Activated CD4-positive, alpha-beta T cell treated with anti-CD3 and anti-CD28 coated beads, Interleukin-2, amount 50 U/mL, for 4 hours (primary cell): Measurements from ENCODE around the gene FCRL6.

Experiments
- DNase-seq, 2 experiments: peaks; one replicate each; pipeline ENCODE4 v3.0.0-alpha.2; 2020

Gene FCRL6

DNA sequence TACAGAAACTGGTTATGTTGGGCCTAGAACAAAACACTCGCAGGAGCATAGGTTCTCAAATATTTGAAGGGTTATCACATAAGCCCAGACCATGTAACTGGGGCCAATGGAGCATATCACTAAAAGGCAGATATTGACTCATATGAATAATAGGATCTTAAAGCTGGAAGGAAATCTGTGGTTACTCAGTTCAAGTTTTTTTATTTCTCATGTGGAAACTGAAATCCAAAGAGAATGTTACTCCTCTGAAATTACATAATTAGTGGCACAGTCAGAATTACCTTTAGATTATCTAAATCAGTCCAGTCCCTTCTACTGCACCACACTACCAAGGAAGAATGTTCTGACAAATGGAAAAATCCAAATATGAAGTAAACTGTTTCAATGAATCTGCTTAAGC lies 36.6 kb downstream of the FCRL6 start:
- no peak for DNase-seq

DNA sequence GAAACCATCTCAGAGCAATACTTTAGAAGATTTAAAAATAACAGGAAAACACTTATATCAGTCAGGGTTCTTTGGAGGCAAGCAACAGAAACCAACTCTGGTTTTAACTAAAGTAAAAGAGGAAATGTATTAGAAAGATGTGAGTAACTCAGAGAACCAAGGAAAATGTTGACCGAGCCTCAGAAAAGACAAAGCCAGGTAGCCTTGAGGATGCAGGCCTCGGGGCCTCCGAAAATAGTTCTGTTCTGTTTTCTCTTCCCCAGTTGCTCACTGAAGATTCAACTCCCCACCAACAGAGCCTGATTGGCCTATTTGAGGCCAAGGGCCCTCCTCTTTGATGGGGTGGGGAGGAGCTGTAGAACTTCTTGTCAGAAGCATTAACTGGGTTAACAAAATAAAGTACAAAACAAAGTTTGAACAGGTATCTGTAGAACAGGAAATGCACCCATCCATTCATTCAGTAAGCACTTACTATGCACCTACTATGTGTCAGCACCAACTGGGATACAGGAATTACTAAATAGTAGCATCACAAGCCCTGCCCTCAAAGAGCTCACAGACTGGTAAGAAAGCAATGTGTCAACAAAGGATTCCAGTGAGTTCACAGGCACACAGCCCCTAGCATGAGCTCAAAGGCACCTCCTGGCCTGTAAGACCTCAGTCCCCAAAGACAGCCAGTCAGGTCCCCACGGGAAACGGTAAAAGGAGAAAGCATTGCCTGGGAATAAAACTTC lies 37.1 kb downstream of the FCRL6 start:
- no peak for DNase-seq

DNA sequence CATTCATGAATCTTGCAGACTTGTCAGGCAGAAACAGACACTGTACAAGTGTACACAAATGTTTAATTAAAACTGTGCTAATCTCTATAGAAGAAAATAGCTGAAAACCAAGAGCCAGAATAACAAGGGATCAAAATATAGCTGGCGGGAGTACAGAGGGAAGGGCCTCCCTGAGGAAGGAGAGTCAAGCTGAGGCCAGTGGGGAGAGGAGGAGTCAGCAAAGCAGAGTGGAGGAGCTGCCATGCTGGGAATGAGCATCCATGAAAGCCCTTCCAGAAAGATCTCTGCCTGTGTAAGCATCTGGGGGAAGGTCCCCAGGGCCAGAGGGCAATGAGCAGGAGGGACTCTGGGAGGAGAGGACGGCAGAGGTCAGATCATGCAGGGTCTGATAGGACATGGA lies 39.6 kb downstream of the FCRL6 start:
- no peak for DNase-seq

DNA sequence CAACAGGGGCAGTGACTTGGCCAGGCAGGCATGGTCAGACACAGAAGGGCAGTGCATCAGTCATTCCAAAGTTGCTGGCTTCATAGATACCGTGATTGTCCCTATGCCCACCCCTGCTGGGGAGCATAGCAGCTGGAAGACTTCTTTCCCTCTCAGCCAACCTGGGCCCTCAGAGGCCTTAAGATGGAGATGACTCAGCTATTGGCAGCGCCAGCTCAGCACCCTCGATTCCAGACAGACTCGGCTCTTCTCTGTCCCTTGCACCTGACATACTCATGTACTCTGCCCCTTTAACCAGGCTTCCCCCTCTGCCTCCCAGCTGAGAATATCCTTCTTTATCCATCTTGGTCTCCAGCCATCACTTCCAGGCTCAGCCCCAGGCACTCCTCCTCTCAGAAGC lies 41.3 kb downstream of the FCRL6 start:
- DNase-seq: no peak

DNA sequence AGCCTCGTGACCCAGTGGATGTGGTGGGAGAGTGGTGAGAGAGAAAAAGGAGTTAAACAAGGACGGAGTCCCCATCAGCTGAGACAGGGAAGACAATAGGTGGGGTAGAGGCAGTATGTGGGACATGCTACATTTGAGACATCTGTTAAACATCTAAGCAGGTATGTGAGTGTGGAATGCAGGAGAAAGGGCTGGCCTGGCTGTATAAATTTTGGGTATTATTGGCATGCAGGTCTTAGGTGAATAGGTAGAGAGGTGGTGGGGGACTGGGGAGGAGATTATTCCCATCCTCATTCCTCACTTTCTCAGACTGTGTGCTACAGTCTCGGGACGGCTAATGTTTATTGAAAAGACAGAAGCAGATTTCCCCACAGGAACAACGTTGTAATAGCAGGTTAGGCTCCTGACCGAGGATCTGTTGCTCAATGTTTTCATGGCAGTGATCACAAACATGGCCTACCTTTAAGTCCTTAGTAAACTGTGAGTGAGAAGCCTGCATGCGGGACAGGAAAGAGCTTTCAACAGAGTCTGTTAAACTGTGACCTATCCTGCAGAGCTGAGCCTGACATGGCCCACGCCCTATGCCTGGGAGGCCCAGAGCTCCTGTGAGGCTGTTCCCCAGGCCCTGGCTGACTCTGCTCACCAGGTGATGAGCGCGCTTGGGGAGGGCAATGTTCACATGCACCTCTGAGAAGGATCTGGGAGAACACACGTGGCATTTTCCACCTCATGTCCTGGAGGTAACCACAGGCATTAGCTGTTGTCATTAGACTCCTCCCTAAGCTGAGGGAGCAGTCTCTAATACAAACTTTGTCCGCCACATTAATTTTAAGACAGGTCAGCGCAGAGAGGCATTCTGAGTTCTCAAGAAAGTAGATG lies 43.8 kb downstream of the FCRL6 start:
- DNase-seq: no peak

DNA sequence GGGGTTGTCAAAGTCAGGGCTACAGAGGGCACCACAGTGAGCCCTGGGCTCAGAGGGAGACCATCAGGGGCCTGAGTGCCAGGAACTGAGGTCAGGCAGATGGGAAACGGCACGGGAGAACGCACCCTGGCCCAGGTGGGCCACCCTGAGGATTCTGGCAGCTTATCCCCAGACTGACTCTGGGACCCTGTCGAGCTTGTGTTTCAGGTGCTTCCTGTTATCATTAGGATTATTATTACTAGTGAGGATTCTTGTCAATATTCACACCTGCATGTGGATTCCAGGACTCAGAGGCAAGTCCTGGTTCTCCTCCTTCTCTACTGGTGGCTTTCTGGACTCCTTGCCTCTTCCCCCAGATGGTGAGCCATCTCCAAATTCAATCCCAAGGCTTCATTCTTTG lies 45.1 kb downstream of the FCRL6 start:
- DNase-seq: no peak

DNA sequence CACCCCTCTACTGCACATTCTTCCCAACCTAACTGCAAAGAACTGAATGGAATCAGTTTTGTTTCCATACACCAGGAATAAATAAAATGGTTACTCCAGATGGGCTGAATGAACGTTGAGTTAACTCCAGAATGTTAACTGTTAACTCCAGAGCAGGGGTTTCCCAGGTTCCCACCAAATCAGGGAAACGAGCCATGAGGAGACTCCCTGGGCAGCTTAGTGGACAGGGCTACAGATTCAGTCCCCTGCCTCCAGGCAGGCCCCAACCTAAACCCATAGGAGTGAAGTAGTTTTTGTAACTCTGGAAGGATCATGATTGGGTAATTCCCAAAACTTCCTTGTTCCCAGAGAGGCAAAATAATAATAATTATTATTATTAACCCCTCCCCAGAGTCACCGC lies 46.2 kb downstream of the FCRL6 start:
- DNase-seq: no peak

DNA sequence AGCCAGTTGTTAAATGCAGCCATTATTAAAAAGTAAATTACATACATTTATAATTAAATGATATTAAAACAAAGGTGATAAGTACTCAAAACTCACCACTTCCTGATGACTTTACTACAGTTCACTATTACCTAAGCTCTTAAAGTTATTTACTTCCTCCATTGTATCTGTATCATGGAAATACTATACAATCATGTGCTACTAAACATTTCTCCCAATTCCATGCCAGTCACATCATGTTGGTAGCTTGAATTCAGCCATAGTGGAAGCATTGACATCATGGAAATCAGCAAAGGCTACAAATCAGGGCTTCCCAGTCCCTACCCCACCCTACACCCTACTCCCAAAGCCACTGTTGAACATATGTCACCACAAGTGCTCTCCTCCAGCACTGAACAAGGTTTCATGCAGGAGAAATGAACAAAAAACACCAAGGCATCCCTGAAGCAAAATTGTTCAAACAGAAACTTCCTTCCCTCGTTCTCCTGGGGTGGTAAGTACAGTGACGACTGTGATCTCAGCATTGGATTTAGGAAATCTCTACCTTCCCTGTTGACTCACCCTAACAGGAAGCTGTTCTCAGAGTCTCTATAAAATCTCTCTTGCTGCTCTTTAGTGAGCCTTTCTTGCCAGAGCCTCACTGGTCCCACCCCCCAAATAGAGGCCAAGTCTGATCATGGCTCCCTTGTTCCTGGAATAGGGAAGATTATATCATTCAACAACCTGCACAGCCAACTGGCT lies 47.6 kb downstream of the FCRL6 start:
- DNase-seq: no peak

DNA sequence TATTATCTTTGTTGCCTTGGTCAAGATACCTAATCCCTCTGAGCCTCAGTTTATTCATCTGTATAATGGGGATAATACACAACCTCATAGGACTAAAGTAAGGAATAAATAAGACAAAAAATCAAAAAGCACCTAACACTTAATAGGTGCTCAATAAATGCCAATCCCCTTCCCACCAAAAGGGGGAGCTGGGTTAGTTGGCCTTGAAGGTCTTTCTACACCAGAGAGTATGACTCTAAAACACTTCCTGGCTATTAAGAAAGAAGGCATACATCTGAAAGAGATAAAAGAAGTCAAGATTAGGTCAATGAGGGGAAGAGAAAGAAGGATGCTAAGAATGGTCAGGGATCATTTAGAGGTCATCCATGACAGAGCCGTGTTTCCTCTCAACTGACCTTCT lies 49.2 kb downstream of the FCRL6 start:
- no peak for DNase-seq

DNA sequence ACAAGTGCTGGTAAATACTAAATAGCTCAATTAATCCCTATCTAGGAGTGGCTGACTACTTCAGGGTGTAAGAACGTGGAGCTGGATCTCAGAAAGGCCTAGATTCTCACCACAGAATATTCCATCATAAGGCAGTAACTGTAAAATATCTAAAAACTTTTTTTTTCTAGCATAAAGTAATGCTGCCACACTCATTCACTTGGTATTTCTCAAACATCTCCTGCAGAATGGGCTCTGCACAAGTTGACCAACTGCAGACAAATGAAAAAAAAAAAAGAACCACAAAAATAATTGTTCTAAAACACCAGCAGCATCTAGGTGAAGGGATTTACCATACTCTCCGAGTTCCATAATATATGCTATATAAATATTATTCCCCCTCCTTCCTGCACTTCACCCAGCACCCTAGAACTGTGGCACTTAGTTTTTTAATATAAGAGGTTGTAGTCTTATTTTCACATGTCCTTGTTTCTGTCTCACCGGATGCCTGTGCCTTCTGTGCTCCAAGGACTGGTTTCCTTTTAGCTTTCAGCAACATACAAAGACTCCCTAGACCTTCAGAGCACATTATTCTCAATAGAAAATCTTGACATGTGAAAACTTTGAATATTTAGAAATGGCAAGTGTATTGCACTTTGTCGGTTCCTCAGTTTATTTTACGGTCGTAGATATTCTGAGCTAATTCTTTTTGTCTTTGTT lies 51.4 kb downstream of the FCRL6 start:
- no peak for DNase-seq

DNA sequence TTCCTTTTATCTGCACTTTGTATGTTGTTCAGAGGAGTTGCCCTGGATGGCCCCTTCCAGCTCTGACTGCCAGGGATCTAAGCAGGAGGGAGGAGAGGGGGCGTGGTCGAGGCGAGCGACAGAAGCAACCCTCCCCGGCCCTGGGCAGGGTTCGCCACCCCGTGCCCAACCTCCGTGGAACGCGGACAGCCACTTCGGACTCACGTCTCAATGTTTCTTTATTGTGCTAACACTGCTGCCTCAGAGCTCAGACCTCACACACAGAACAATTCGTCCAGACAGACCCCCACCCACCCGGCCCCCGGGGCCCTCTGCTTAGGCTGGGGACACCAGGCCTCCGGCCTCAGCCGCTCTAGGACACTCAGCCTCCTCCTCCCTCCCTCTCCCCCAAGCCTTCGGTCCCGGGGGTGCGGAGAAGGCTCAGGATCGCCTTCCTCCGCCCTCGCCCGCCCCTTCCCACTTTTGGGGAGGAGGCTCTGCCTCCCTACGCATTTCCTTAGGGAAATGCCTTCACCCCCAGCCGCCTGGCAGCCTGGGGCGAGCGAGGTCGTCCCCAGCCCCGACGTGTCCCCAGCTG lies 52.0 kb downstream of the FCRL6 start:
- DNase-seq: no peak

DNA sequence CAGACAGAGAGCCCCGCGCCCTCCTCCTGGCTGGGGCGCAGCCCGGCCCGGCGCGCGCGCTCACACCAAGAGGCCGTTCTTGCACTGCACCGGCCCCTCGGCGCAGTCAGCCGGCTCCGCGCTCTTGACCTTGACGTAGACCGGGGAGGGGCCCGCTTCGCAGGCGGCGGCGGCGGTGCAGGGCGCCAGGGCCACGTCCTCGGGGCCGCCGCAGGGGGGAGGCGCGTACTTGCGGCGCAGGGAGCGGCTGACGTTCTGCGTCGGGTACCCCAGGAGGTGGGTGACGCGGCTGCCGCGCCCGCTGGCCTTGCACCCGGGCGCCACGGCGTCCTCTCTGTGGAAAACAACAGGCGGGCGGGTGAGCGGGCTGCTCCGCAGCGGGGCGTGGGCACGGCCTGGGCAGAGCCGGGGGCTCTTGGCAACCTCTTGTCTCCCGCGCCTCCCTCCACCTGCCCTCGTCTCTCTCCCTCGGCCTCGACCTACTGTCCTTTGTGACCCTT lies 52.6 kb downstream of the FCRL6 start:
- peak; percentile 52 to 54 for DNase-seq

DNA sequence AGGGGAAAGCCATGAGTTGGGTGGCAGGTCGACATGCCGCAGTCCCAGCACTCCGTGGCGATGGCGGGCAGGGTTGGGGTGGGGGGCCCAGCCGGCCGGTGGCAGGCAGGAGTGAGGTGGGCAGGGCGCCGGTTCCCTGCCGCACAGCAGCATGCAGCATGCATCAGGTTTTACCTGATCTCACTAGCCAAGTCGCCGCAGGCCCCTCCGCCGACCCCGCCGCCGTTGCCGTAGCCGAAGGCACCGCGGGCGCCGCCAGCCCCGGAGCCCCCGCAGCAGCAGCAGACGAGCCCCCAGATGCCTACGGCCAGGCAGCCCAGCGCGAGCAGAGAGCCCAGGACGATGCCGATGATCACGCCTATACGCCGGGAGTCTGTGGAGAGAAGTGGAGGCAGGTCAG lies 53.5 kb downstream of the FCRL6 start:
- no peak for DNase-seq

DNA sequence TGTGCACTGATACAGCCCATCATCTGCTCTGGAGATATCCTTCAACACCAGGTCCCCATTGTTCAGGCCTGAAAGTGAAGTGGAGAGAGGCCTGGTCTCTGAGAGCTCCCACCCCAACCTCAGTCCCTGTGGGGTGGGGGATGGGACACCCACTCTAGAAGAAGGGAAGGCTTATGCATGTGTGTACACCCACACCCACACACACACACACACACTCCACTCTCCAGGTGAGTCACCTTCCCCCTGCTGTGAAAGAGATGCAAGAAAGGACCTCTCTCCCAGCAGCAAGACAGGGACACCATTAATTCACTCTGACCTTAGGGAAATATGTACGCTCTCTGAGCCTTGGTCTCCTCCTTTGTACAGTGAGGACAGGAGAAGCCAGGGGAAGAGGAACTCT lies 54.4 kb downstream of the FCRL6 start:
- no peak for DNase-seq

DNA sequence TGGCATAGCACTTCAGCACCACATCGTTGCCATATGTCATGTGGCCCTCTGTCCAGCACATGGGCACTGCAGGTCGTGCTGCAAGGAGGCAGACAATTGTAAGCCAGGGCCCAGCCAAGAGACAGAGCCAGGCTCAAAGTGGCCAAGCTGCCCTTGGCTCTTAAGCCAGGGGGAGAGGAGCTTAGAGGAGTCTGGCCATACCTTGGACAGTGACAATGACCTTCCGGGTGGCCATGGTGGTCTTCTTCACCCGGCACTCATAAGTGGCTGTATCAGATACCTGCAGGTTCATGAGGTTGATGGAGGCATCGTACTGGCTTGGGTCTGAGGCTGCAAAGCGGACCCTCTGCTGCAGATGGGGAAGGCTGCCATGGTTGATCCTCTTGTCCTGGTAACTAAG lies 55.7 kb downstream of the FCRL6 start:
- DNase-seq: no peak

DNA sequence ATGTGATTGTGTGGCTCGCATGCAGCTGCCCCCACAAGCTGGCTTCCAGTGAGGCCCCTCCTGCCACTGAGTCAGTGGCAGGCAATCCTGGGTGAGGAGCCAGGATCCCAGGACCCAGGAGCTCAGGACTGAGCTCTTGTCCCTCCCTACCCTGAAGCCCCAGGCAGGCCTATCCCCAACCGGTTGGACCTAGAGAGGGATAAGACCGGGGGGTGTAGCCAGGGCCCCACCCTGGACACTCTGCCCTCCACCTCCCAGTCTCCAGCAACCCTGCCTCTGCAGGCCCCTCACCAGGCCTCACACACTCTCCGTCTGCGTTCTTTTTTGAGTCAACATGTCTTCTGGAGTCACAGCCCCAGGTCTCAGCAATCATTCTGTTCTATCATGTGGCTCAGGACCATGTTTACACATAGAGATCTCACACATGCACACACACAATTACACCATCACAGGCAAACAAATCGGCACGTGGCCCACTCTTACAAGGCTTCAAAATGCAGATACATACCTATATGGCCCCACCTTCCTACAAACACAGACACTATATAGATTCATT lies 57.7 kb downstream of the FCRL6 start:
- no peak for DNase-seq

DNA sequence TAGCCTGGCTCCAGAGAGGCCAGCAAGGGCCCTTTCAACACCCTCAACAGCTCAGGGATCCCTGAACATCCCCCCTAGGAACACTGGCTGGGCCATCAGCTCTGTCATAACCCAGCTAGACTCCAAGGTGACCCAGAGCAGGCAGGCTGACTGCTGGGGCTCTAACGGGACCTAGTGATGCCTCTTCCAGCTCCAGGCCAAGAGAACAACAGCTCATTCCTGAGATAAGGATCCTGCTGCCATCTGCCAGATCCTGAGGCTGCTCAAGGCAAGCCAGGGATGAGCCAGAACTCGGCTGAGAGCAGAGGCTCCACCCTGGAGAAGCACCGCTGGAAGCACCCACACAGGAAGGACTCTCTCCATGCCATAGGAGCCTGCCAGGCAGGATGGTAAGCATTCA lies 58.3 kb downstream of the FCRL6 start:
- DNase-seq: no peak

DNA sequence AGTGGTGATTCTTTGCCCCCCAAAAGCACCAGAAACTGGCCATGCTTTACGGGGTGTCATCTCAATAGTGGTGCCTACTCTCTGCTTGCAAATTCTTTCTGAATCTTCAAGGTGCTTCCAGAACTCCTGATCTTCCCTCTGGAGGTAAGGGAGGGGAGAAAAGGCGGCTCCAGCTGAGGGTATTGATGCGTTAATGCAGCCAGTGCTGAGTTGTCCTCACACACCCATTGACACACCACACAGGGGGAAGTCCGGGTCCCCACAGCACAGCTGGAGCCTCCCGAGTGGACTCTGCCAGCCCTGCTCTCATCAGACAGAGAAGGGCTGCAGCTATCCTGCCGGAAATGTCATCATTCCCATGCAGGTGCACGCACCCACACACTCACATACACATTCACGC lies 59.1 kb downstream of the FCRL6 start:
- DNase-seq: no peak

DNA sequence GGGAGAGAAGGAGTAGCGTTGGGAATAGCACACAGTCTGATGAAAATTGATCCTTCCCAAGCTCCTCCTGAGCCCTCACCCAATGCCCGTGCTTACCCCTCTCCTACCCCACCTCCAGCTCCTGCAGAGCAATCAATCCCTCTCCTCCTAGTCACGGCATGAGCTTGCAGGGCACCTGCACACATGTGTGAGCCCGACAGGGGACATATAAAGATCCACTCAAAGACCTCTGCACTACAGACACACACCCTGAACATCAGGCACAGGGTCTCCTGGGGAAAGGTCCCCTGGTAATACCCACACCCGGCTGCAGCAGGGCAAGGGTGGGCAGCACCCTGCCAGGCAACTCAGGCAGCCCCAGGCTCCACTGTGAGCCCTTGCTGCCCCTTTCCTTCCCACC lies 59.9 kb downstream of the FCRL6 start:
- DNase-seq: no peak

DNA sequence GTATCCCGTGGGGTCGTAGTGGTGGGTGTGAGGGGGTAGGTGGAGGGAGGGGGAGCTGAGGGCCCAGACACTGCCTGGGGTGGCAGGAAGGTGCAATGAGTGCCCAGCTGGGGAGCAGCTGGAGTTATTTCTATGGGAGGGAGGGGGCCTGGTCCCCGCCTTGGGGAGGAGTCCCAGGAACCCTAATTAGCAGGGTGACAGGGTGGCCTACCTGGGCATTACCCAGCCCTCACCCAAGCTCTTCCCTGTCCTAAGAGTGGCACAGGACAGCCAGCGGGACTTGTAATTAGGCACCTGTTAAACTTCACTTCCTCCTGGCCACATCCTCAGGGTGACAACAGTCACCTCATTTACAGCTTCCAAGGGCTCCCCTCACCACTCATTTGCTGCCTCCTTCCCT lies 60.4 kb downstream of the FCRL6 start, which contains the start of gene VSIG8:
Gene VSIG8, minus strand, starts transcription at position 101 of the 400 bp plus-strand sequence. CDS start 136 bp downstream, outside the sequence.
- no peak for DNase-seq

DNA sequence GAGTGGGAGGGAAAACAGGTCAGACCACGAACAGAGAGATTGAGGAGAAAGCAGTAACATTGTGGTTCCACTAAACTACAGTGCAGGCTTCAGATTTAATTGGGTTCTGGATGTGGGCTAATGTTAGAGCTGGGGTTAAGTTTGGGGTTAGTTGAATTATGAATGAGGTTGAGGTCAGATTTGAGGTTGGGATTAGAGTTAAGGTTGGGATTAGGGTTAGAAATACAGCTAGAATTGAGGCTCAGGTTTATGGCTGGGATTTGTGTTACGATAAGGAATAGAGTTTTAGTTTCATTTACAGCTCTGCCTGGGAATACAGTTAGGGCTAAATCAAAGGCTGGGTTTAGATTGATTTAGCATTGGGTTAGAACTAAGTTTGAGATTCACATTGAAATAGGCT lies 62.1 kb downstream of the FCRL6 start:
- DNase-seq: no peak
